ENCODE measurements around the gene RNF115. TPM values are rescaled to one million over a fixed set of nuclear protein-coding genes. Genes with fewer than 3 reads are reported as not detected.
A peak's percentile ranks its signal among the peaks of the same experiment; 100 is the strongest.

Gene RNF115
- total and polyA plus RNA-seq, 4 donors = 3.2 to 10.0 (median 7.6) TPM

DNA sequence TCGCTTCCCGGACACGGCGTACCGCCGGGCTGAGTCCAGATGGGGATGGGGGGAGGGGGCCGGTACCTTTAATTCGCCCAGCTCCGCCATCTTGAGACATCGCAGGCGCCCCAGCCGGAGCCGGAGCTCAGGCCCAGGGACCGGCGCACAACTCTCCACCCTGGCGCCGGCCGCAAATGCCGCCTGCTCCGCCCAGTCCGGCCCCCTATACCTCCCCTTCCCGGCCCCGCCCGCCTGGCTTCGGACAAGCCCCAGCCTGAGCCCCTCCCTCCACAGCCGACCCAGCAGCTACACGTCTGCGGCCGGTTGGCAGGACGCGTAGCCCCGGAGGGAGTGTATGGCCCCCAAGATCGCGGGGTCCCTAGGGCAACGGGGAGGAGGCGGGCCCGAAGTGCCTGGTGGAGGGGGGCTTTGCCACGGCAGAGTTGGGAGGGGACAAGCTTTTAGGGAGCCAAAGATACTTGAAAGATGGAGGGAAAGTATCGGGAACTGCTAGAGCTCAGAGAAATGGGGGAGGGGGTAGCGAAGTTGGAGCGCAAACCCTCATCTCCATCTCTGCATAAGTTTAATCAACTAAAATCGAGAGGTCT is 35.1 kb upstream of the RNF115 start, which contains the start of gene PIAS3:
Gene PIAS3, minus strand, starts transcription at position 181 of the 590 bp plus-strand sequence. Its CDS starts 91 bp downstream, at position 90.
- TF ChIP-seq SP1 (IDR thresholded peaks at IDR 0.05) = peak; percentile 58
- peak in 1 of 2 donors; percentile 15 for TF ChIP-seq RXRA (IDR thresholded peaks at IDR 0.05)
- no peak for TF ChIP-seq HNF4A (conservative IDR thresholded peaks at IDR 0.05)
- TF ChIP-seq, protein P1, sequence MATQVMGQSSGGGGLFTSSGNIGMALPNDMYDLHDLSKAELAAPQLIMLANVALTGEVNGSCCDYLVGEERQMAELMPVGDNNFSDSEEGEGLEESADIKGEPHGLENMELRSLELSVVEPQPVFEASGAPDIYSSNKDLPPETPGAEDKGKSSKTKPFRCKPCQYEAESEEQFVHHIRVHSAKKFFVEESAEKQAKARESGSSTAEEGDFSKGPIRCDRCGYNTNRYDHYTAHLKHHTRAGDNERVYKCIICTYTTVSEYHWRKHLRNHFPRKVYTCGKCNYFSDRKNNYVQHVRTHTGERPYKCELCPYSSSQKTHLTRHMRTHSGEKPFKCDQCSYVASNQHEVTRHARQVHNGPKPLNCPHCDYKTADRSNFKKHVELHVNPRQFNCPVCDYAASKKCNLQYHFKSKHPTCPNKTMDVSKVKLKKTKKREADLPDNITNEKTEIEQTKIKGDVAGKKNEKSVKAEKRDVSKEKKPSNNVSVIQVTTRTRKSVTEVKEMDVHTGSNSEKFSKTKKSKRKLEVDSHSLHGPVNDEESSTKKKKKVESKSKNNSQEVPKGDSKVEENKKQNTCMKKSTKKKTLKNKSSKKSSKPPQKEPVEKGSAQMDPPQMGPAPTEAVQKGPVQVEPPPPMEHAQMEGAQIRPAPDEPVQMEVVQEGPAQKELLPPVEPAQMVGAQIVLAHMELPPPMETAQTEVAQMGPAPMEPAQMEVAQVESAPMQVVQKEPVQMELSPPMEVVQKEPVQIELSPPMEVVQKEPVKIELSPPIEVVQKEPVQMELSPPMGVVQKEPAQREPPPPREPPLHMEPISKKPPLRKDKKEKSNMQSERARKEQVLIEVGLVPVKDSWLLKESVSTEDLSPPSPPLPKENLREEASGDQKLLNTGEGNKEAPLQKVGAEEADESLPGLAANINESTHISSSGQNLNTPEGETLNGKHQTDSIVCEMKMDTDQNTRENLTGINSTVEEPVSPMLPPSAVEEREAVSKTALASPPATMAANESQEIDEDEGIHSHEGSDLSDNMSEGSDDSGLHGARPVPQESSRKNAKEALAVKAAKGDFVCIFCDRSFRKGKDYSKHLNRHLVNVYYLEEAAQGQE (IDR thresholded peaks at IDR 0.05) = peak; percentile 25
- TF ChIP-seq FOXA1 (IDR thresholded peaks at IDR 0.05) = no peak
- TF ChIP-seq RAD21 (IDR thresholded peaks at IDR 0.05) = peak in 1 of 2 donors; percentile 8
- TF ChIP-seq JUND (IDR thresholded peaks at IDR 0.05) = peak in 1 of 2 donors; percentile 11
- TF ChIP-seq YY1 (IDR thresholded peaks at IDR 0.05) = peak; percentile 97
- WGBS = under 1% methylated on average over 42 of the region's 42 CpGs
- H3K9ac ChIP-seq (ENCODE audit: low read depth in 1 of 2, low read length in 2 of 2) = peak within 1 kb of the TSS; percentile 49 to 79

DNA sequence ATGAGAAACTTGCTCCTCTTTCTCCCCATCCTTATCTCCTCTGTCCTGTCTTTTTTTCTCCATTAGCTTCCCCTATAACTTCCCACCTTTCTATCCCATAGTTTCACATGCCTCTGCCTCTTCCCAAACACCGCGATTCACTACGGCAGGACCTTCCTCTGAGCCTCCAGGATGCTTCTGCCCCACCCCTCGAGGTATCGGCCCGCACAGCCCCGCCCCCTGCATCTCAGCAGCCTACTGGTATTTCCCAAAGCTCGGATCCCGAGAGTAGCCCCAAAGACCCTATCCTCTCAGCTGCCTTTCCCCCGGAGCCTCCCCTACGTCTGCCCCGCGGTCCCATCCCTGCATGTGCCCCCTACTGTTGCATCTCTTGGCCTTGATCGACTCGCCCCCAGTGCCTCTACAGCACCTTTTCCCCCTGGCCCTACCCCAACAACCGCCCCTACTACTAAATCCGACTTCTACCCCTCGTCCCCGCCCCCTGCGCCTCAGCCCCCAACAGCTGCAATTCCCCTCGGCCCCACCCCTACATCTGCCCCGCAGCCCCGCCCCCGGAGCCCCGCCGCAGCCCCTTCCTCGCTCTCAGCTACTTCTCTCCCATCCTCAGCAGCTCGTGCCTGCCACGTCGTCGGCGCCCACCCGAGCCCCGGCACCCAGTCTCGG is 34.5 kb upstream of the RNF115 start:
- TF ChIP-seq YY1 (IDR thresholded peaks at IDR 0.05) = no peak
- peak overlapping the region; percentile 73 to 86 for H3K27ac ChIP-seq (ENCODE audit: low read depth in 1 of 2, low read length in 2 of 2)
- peak overlapping the region; percentile 68 to 94 (median 83) for H3K4me3 ChIP-seq (ENCODE audit: low read depth in 1 of 3, low read length in 3 of 3)
- H3K9ac ChIP-seq (ENCODE audit: low read depth in 1 of 2, low read length in 2 of 2) = no peak overlapping the region
- peak; percentile 63 for DNase-seq (ENCODE audit: low spot score)
- peaks cover 1 to 26% (median 18%) of the 10 kb centered on the region in 4 donors for H3K36me3 ChIP-seq (ENCODE audit: control insufficient read depth in 4 of 4, insufficient read depth in 3 of 4, low read depth in 1 of 4, low read length in 3 of 4)
- H3K4me1 ChIP-seq (ENCODE audit: control insufficient read depth in 4 of 4, insufficient read depth in 4 of 4, low read length in 3 of 4) = peaks cover 5 to 14% (median 11%) of the 10 kb centered on the region in 4 donors
- no peaks in the 10 kb centered on the region for H3K27me3 ChIP-seq (ENCODE audit: control insufficient read depth in 4 of 4, insufficient read depth in 4 of 4, low read length in 3 of 4)
- H3K9me3 ChIP-seq (ENCODE audit: control insufficient read depth in 4 of 4, low read length in 3 of 4) = no peaks in the 10 kb centered on the region
- WGBS = under 1% methylated on average over 35 of the region's 35 CpGs

More for the DNA sequence above, 35.1 kb upstream of the RNF115 start, which contains the start of gene PIAS3:
- peak; percentile 89 for DNase-seq (ENCODE audit: low spot score)
- H3K27ac ChIP-seq (ENCODE audit: low read depth in 1 of 2, low read length in 2 of 2) = peak within 1 kb of the TSS; percentile 73 to 86
- H3K4me3 ChIP-seq (ENCODE audit: low read depth in 1 of 3, low read length in 3 of 3) = peak within 1 kb of the TSS; percentile 68 to 94 (median 83)
- H3K27me3 ChIP-seq (ENCODE audit: control insufficient read depth in 4 of 4, insufficient read depth in 4 of 4, low read length in 3 of 4) = no peaks in the 10 kb centered on the region
- peaks cover 0 to 20% (median 13%) of the 10 kb centered on the region in 4 donors for H3K36me3 ChIP-seq (ENCODE audit: control insufficient read depth in 4 of 4, insufficient read depth in 3 of 4, low read depth in 1 of 4, low read length in 3 of 4)
- H3K9me3 ChIP-seq (ENCODE audit: control insufficient read depth in 4 of 4, low read length in 3 of 4) = no peaks in the 10 kb centered on the region
- peaks cover 5 to 14% (median 11%) of the 10 kb centered on the region in 4 donors for H3K4me1 ChIP-seq (ENCODE audit: control insufficient read depth in 4 of 4, insufficient read depth in 4 of 4, low read length in 3 of 4)

DNA sequence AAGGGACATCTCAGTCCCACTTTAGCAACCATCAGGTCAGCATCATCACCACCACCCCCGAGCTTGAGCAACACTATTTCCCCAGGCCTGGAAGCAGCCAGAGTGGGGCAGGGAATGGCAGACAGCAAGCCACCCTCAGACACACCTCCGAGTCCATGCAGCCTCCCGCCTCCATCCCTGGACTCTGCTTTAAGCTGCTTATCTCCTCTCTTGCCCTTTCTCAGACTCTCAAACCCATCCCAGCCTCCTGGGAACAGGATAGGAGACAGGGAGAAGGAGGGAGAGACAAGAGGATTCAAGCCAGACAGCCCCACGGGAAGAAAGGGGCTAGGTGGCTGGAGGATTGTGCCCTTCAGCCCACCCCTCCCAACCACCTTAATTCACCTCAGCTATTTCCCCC is 33.3 kb upstream of the RNF115 start:
- no peaks in the 10 kb centered on the region for H3K9me3 ChIP-seq (ENCODE audit: control insufficient read depth in 4 of 4, low read length in 3 of 4)
- no peak overlapping the region for H3K4me3 ChIP-seq (ENCODE audit: low read depth in 1 of 3, low read length in 3 of 3)
- H3K9ac ChIP-seq (ENCODE audit: low read depth in 1 of 2, low read length in 2 of 2) = no peak overlapping the region
- no peaks in the 10 kb centered on the region for H3K27me3 ChIP-seq (ENCODE audit: control insufficient read depth in 4 of 4, insufficient read depth in 4 of 4, low read length in 3 of 4)
- WGBS = 87% methylated on average over 4 of the region's 4 CpGs
- H3K27ac ChIP-seq (ENCODE audit: low read depth in 1 of 2, low read length in 2 of 2) = no peak overlapping the region
- peaks cover 1 to 31% (median 19%) of the 10 kb centered on the region in 4 donors for H3K36me3 ChIP-seq (ENCODE audit: control insufficient read depth in 4 of 4, insufficient read depth in 3 of 4, low read depth in 1 of 4, low read length in 3 of 4)
- DNase-seq (ENCODE audit: low spot score) = no peak
- no peak for TF ChIP-seq FOXA2 (IDR thresholded peaks at IDR 0.05)
- TF ChIP-seq FOXA1 (IDR thresholded peaks at IDR 0.05) = no peak
- TF ChIP-seq, protein P2, sequence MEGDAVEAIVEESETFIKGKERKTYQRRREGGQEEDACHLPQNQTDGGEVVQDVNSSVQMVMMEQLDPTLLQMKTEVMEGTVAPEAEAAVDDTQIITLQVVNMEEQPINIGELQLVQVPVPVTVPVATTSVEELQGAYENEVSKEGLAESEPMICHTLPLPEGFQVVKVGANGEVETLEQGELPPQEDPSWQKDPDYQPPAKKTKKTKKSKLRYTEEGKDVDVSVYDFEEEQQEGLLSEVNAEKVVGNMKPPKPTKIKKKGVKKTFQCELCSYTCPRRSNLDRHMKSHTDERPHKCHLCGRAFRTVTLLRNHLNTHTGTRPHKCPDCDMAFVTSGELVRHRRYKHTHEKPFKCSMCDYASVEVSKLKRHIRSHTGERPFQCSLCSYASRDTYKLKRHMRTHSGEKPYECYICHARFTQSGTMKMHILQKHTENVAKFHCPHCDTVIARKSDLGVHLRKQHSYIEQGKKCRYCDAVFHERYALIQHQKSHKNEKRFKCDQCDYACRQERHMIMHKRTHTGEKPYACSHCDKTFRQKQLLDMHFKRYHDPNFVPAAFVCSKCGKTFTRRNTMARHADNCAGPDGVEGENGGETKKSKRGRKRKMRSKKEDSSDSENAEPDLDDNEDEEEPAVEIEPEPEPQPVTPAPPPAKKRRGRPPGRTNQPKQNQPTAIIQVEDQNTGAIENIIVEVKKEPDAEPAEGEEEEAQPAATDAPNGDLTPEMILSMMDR (IDR thresholded peaks at IDR 0.05; ENCODE audit: low read depth, low read length, missing input control) = no peak
- no peak for TF ChIP-seq RAD21 (IDR thresholded peaks at IDR 0.05)
- no peak for TF ChIP-seq HNF4G (IDR thresholded peaks at IDR 0.05)
- H3K4me1 ChIP-seq (ENCODE audit: control insufficient read depth in 4 of 4, insufficient read depth in 4 of 4, low read length in 3 of 4) = peaks cover 5 to 14% (median 11%) of the 10 kb centered on the region in 4 donors
